Measurements from ENCODE around the gene FCRL1. TPM values are rescaled to one million over a fixed set of nuclear protein-coding genes. Genes with fewer than 3 reads are reported as not detected.

FCRL1 gene
- total and polyA plus RNA-seq, 2 donors (not counting 3 experiments of a cell fraction or from before 2014, with no cell fraction given) = not detected

GRCh38 chr1:157776971-157777391 lies 42.9 kb downstream of the FCRL1 start, which contains the start of gene FCRL2:
Gene FCRL2 (minus strand): TSS chr1:157777132. CDS start chr1:157777073, 59 bp downstream.
- H3K79me2 ChIP-seq (ENCODE audit: control insufficient read depth, insufficient read depth, low read length) = no peaks in the 10 kb centered on the region
- H2AFZ ChIP-seq (ENCODE audit: low read depth, low read length) = no peak within 1 kb of the TSS
- H3K9me3 ChIP-seq (replicated peaks; ENCODE audit: control insufficient read depth, insufficient read depth, low read length) = no peaks in the 10 kb centered on the region
- ChIA-PET POLR2A (no interaction called here), CTCF (no interaction called here)
- H4K20me1 ChIP-seq (replicated peaks; ENCODE audit: control insufficient read depth, extremely low read depth, insufficient read depth, low read length) = no peaks in the 10 kb centered on the region
- dilution Hi-C loops (cut with MboI; ENCODE audit: extremely low pct_ligation_motif_present, low sequenced_read_pairs) (no loop called here), intact Hi-C loops (cut with micrococcal nuclease) (no loop called here)
- H3K9me1 ChIP-seq (replicated peaks; ENCODE audit: control insufficient read depth, extremely low read depth, insufficient read depth, low read length) = no peaks in the 10 kb centered on the region
- no peaks in the 10 kb centered on the region for H3K36me3 ChIP-seq (ENCODE audit: control insufficient read depth in 2 of 2, extremely low read depth in 1 of 2, insufficient read depth in 2 of 2, low read length in 2 of 2)
- no peak within 1 kb of the TSS for H3K4me2 ChIP-seq (ENCODE audit: insufficient read depth, low read length)
- TF ChIP-seq CTCF (IDR thresholded peaks at IDR 0.05; ENCODE audit: extremely low read depth in 1 of 2, insufficient read depth in 1 of 2, low read depth in 1 of 2, low read length in 2 of 2) (no peak), POLR2AphosphoS5 (IDR thresholded peaks at IDR 0.05; ENCODE audit: insufficient read depth, low read depth, low read length) (no peak), FOS (IDR thresholded peaks at IDR 0.05; ENCODE audit: borderline replicate concordance, insufficient read depth, low read length) (no peak), POLR2A (IDR thresholded peaks at IDR 0.05; ENCODE audit: low read depth, low read length) (no peak), MYC (IDR thresholded peaks at IDR 0.05; ENCODE audit: low read depth, low read length) (no peak)
- H3K4me3 ChIP-seq (replicated peaks in 1 of 3; ENCODE audit: insufficient read depth in 1 of 3, low read depth in 1 of 3, low read length in 3 of 3) = no peak within 1 kb of the TSS
- DNase-seq (ENCODE audit: low read depth, low spot score) (no peak), FAIRE-seq (no peak)
- H3K4me1 ChIP-seq (ENCODE audit: control insufficient read depth, extremely low read depth, insufficient read depth, low read length) = no peaks in the 10 kb centered on the region
- H3K9ac ChIP-seq (replicated peaks; ENCODE audit: extremely low read depth, insufficient read depth, low read length) = no peak within 1 kb of the TSS
- H3K27ac ChIP-seq (ENCODE audit: insufficient read depth, low read depth, low read length) = no peak within 1 kb of the TSS
- BruUV-seq (replicated peaks) = no TSS peak
- H3K27me3 ChIP-seq (ENCODE audit: control insufficient read depth in 2 of 2, insufficient read depth in 2 of 2, low read length in 2 of 2) = no peaks in the 10 kb centered on the region

DNA sequence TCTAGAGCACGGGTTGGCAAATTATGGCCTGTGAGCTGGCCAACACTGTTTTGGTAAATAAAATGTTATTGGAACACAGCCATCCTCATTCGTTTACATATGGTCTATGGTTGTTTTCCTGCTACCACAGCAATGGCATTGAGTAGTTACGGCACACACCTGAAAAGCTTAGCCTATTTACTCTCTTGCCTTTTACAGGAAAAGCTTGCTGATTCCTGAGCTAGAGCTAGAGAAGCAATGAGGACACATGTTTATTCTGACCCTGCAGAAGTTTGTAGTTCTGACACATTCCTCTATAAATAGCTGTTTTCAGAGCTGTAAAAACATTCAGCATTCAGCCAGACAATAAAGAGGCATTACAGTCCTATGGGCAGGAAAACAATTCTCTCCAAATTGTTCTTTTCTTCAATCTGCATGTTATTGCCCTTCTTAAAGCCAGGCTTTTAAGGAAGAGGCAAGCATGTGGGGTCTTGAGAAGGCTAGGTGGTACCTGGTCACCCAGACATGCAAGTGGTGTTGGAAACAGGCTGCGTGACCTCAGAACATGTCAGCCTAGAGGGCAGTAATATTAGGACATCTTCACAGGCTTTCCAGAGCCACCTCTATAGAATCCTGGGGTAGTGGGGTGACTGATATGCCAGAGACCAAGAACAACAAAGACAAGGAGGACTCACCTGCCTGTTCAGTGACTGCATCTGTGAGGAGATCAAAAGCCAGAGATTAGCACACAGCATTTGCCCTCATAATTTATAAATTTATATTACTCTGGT lies 44.6 kb downstream of the FCRL1 start:
- H3K4me3 ChIP-seq (replicated peaks in 1 of 3; ENCODE audit: insufficient read depth in 1 of 3, low read depth in 1 of 3, low read length in 3 of 3) = no peak overlapping the region
- ChIA-PET POLR2A (no interaction called here), CTCF (no interaction called here)
- H3K9me1 ChIP-seq (replicated peaks; ENCODE audit: control insufficient read depth, extremely low read depth, insufficient read depth, low read length) = no peaks in the 10 kb centered on the region
- no peaks in the 10 kb centered on the region for H3K36me3 ChIP-seq (ENCODE audit: control insufficient read depth in 2 of 2, extremely low read depth in 1 of 2, insufficient read depth in 2 of 2, low read length in 2 of 2)
- DNase-seq (ENCODE audit: low read depth, low spot score) (no peak), FAIRE-seq (no peak)
- dilution Hi-C loops (cut with MboI; ENCODE audit: extremely low pct_ligation_motif_present, low sequenced_read_pairs) = no loop called here
- intact Hi-C loops (cut with micrococcal nuclease) = no loop called here
- H3K9me3 ChIP-seq (replicated peaks; ENCODE audit: control insufficient read depth, insufficient read depth, low read length) = no peaks in the 10 kb centered on the region
- no TSS peak for BruUV-seq (replicated peaks)
- no peaks in the 10 kb centered on the region for H3K4me1 ChIP-seq (ENCODE audit: control insufficient read depth, extremely low read depth, insufficient read depth, low read length)
- H2AFZ ChIP-seq (ENCODE audit: low read depth, low read length) = no peak overlapping the region
- TF ChIP-seq GATA2 (IDR thresholded peaks at IDR 0.05; ENCODE audit: insufficient read depth, insufficient read length, low read depth, low read length) = no peak
- TF ChIP-seq JUN (IDR thresholded peaks at IDR 0.05; ENCODE audit: borderline replicate concordance, insufficient read depth, insufficient read length, low read depth) = no peak
- TF ChIP-seq MYC (IDR thresholded peaks at IDR 0.05; ENCODE audit: low read depth, low read length) = no peak
- TF ChIP-seq EZH2 (IDR thresholded peaks at IDR 0.05; ENCODE audit: borderline replicate concordance, low read depth, low read length, severe bottlenecking) = no peak
- no peak for TF ChIP-seq CTCF (IDR thresholded peaks at IDR 0.05; ENCODE audit: extremely low read depth in 1 of 2, insufficient read depth in 1 of 2, low read depth in 1 of 2, low read length in 2 of 2)
- no peak overlapping the region for H3K4me2 ChIP-seq (ENCODE audit: insufficient read depth, low read length)
- H3K79me2 ChIP-seq (ENCODE audit: control insufficient read depth, insufficient read depth, low read length) = no peaks in the 10 kb centered on the region
- no peak overlapping the region for H3K27ac ChIP-seq (ENCODE audit: insufficient read depth, low read depth, low read length)
- no peaks in the 10 kb centered on the region for H3K27me3 ChIP-seq (ENCODE audit: control insufficient read depth in 2 of 2, insufficient read depth in 2 of 2, low read length in 2 of 2)
- no peak overlapping the region for H3K9ac ChIP-seq (replicated peaks; ENCODE audit: extremely low read depth, insufficient read depth, low read length)
- H4K20me1 ChIP-seq (replicated peaks; ENCODE audit: control insufficient read depth, extremely low read depth, insufficient read depth, low read length) = no peaks in the 10 kb centered on the region
